K562 (cell line): ENCODE results near the gene ZNF563. TPM values are rescaled to one million over a fixed set of nuclear protein-coding genes. Genes with fewer than 3 reads are reported as not detected.
A peak's percentile ranks its signal among the peaks of the same experiment; 100 is the strongest.

Source experiments
- ARNT ChIP-seq, 2 experiments: fragments of 450-650 bp; IDR thresholded peaks; 2 replicates each; pipeline ENCODE4 v1.6.1; 2016; ENCODE audit warnings: mild to moderate bottlenecking in 1 of 2
- COPS2 ChIP-seq: fragments of 450-650 bp; conservative IDR thresholded peaks from 2 replicates; pipeline ENCODE4 v1.6.1; 2016; ENCODE audit warnings: mild to moderate bottlenecking, moderate library complexity
- CREB5 ChIP-seq: fragments of 250-450 bp; sonication (Bioruptor Pico); IDR thresholded peaks from 2 replicates; pipeline ENCODE4 v1.5.0; 2020; ENCODE audit warnings: mild to moderate bottlenecking
- DNMT1 ChIP-seq: fragments of 450-650 bp; IDR thresholded peaks from 2 replicates; pipeline ENCODE4 v1.6.1; 2016; ENCODE audit warnings: antibody characterized with exemption, mild to moderate bottlenecking
- E4F1 ChIP-seq: fragments of 250-450 bp; sonication (Bioruptor Pico); IDR thresholded peaks from 2 replicates; pipeline ENCODE4 v1.5.0; 2021; ENCODE audit warnings: mild to moderate bottlenecking, borderline replicate concordance
- EP300 ChIP-seq: IDR thresholded peaks from 2 replicates; pipeline ENCODE4 v1.6.1; 2012; ENCODE audit warnings: low read length, improper control_type of control experiment
- GMEB1 ChIP-seq: fragments of 250-450 bp; sonication (Bioruptor Pico); IDR thresholded peaks from 2 replicates; pipeline ENCODE4 v1.4.0; 2020; ENCODE audit warnings: mild to moderate bottlenecking
- HES1 ChIP-seq: fragments of 450-650 bp; IDR thresholded peaks from 2 replicates; pipeline ENCODE4 v1.6.1; 2016; ENCODE audit warnings: low read depth, mild to moderate bottlenecking, moderate library complexity
- IRF2 ChIP-seq: sonication (generic); formaldehyde crosslinking; IDR thresholded peaks from 2 replicates; pipeline ENCODE4 v1.8.1; 2022; ENCODE audit warnings: mild to moderate bottlenecking, missing genetic modification reagents
- MXD1 ChIP-seq: fragments of 250-450 bp; sonication (Bioruptor Pico); IDR thresholded peaks from 2 replicates; pipeline ENCODE4 v1.8.0; 2021; ENCODE audit warnings: borderline replicate concordance, mild to moderate bottlenecking, moderate library complexity; ENCODE audit not compliant: poor library complexity, severe bottlenecking
- NCOA1 ChIP-seq: fragments of 450-650 bp; IDR thresholded peaks from 2 replicates; pipeline ENCODE4 v1.6.1; 2016; ENCODE audit warnings: low read depth
- NONO ChIP-seq, 2 experiments: fragments of 200-400 bp in 1 of 2; fragments of 450-650 bp in 1 of 2; formaldehyde crosslinking in 1 of 2; IDR thresholded peaks; 2 replicates each; pipeline ENCODE4 v1.6.1; 2017; ENCODE audit warnings: low read depth in 2 of 2, mild to moderate bottlenecking in 2 of 2, moderate library complexity in 2 of 2, low read length in 1 of 2
- PHTF2 ChIP-seq: fragments of 250-450 bp; sonication (Bioruptor Pico); IDR thresholded peaks from 2 replicates; pipeline ENCODE4 v1.5.0; 2021; ENCODE audit warnings: mild to moderate bottlenecking
- POLR2G ChIP-seq: fragments of 200-400 bp; formaldehyde crosslinking; IDR thresholded peaks from 2 replicates; pipeline ENCODE4 v1.6.1; 2017; ENCODE audit warnings: low read depth, mild to moderate bottlenecking, antibody characterized with exemption, low read length, moderate library complexity
- STAT5A ChIP-seq: IDR thresholded peaks from 2 replicates; pipeline ENCODE4 v1.6.1; 2012; ENCODE audit warnings: low read length, inconsistent platforms, borderline replicate concordance
- ZBTB7A ChIP-seq: IDR thresholded peaks from 2 replicates; pipeline ENCODE4 v1.6.1; 2011; ENCODE audit warnings: low read depth, mild to moderate bottlenecking, low read length, moderate library complexity, borderline replicate concordance; ENCODE audit not compliant: control insufficient read depth
- ZEB2 ChIP-seq: fragments of 450-650 bp; IDR thresholded peaks from 2 replicates; pipeline ENCODE4 v1.6.1; 2016
- ZNF24 ChIP-seq: fragments of 450-650 bp; IDR thresholded peaks from 2 replicates; pipeline ENCODE4 v1.6.1; 2016
- ZNF395 ChIP-seq: fragments of 200-800 bp; sonication (Bioruptor generic); IDR thresholded peaks from 2 replicates; pipeline ENCODE4 v1.6.1; 2017; ENCODE audit warnings: missing genetic modification characterization, missing compliant biosample characterization
- ZNF707 ChIP-seq: fragments of 250-450 bp; sonication (Bioruptor Pico); conservative IDR thresholded peaks from 2 replicates; pipeline ENCODE4 v1.8.0; 2022; ENCODE audit warnings: inconsistent platforms, mild to moderate bottlenecking, moderate library complexity
- polyA plus RNA-seq, 8 experiments: library from polyadenylated mRNA; depleted of rRNA in 4 of 8; stranded (reverse) in 5 of 8; unstranded in 3 of 8; fragments of >200 nt; fragmentation: Nextera tagmentation in 2 of 8; fragmentation: Illumina TruSeq in 1 of 8; extraction: Ambion mirVana in 2 of 8; extraction: Trizol in 1 of 8; gene quantifications; 2 replicates each; pipeline versions ENCODE4 v1.2.1 to v1.2.3, GENCODE V29; 2011 to 2014; ENCODE audit warnings: inconsistent platforms in 1 of 8, missing spikeins in 1 of 8
- total RNA-seq, 7 experiments: library from RNA; depleted of rRNA in 6 of 7; stranded (reverse); fragments of >200 nt in 6 of 7; fragmentation: Illumina TruSeq in 2 of 7; extraction: Trizol in 2 of 7; gene quantifications; 2 replicates each; pipeline versions ENCODE4 v1.2.1 to v1.2.3, GENCODE V29; 2011 to 2021; ENCODE audit warnings: low replicate concordance in 1 of 7

ZNF563 gene
- total and polyA plus RNA-seq, 9 of the 15 experiments (the other 6 are each of a cell fraction or from before 2014, with no cell fraction given): 0.37 to 2.9 (median 0.74) TPM

GRCh38 chr19:12294249-12295158, 38.9 kb downstream of the ZNF563 start, which contains the start of gene ZNF44 (continued):
- no peak for TF ChIP-seq E4F1 (CRISPR knock-in tag)
- TF ChIP-seq MXD1 (CRISPR knock-in tag): no peak
- no peak for TF ChIP-seq ZNF395 (CRISPR knock-in tag)
- no peak; the same call in 1 of the 2 replicates for TF ChIP-seq ZBTB7A
- no peak for TF ChIP-seq PHTF2 (CRISPR knock-in tag)
- no peak for TF ChIP-seq ARNT (IDR thresholded peaks at IDR 0.05)
- TF ChIP-seq CREB5 (CRISPR knock-in tag): no peak
- no peak for TF ChIP-seq ZNF707 (CRISPR knock-in tag)
- no peak for TF ChIP-seq DNMT1
- TF ChIP-seq HES1: no peak
- TF ChIP-seq EP300: no peak
- TF ChIP-seq NCOA1: no peak
- TF ChIP-seq NONO (IDR thresholded peaks at IDR 0.05; ENCODE audit: low read depth in 2 of 2, low read length in 1 of 2): no peak
- no peak for TF ChIP-seq ZEB2
- TF ChIP-seq COPS2: no peak
- TF ChIP-seq POLR2G: peak; percentile 79
- TF ChIP-seq STAT5A: no peak
- TF ChIP-seq IRF2 (CRISPR knock-in tag): no peak
- 0 out of 2 replicates have a peak, but pooled peaks have one; percentile 17 for TF ChIP-seq GMEB1 (CRISPR knock-in tag)
- no peak for TF ChIP-seq ZNF24
